HepG2 (cell line): Measurements from ENCODE around the gene OST4.

ENCODE experiments used
- AGO2 ChIP-seq: fragments of 200-400 bp; formaldehyde crosslinking; optimal IDR thresholded peaks from 2 replicates; pipeline ENCODE3; 2017; ENCODE audit warnings: mild to moderate bottlenecking, low read depth, low read length, moderate library complexity
- ASH2L ChIP-seq: fragments of 300-600, 200-600 bp; sonication (generic); IDR thresholded peaks from 2 replicates; pipeline ENCODE4 v1.7.0; 2017; ENCODE audit warnings: low read depth, mild to moderate bottlenecking, moderate library complexity, mixed read lengths, low read length; ENCODE audit not compliant: insufficient read length
- CENPT ChIP-seq: sonication (generic); formaldehyde crosslinking; IDR thresholded peaks from 2 replicates; pipeline ENCODE4 v1.8.0; 2022; ENCODE audit warnings: low read depth, mild to moderate bottlenecking, moderate library complexity, missing genetic modification reagents
- FOXK1 ChIP-seq: sonication (generic); formaldehyde crosslinking; IDR thresholded peaks from 2 replicates; pipeline ENCODE4 v1.4.0; 2020; ENCODE audit warnings: low read depth, missing genetic modification reagents, borderline replicate concordance
- GTF2F1 ChIP-seq: fragments of 150-350 bp; IDR thresholded peaks from 2 replicates; pipeline ENCODE4 v1.6.1; 2014; ENCODE audit warnings: low read length
- PBX3 ChIP-seq: sonication (generic); formaldehyde crosslinking; IDR thresholded peaks from 2 replicates; pipeline ENCODE4 v1.8.1; 2023; ENCODE audit warnings: missing genetic modification reagents, inconsistent platforms, borderline replicate concordance
- RBM39 ChIP-seq: fragments of 200-400 bp; formaldehyde crosslinking; IDR thresholded peaks from one replicate; pipeline ENCODE4 v1.6.1; 2018; ENCODE audit warnings: antibody characterized with exemption, mild to moderate bottlenecking, low read depth, low read length; ENCODE audit not compliant: poor library complexity, severe bottlenecking
- USF2 ChIP-seq, 2 experiments: sonication (generic) in 1 of 2; formaldehyde crosslinking in 1 of 2; IDR thresholded peaks; 2 replicates each; pipeline versions ENCODE4 v1.5.1 to v1.6.1; 2011 to 2020; ENCODE audit warnings: borderline replicate concordance in 1 of 2, low read depth in 1 of 2, low read length in 1 of 2, mild to moderate bottlenecking in 1 of 2, missing genetic modification reagents in 1 of 2, moderate library complexity in 1 of 2
- ZFY ChIP-seq: sonication (generic); formaldehyde crosslinking; IDR thresholded peaks from 2 replicates; pipeline ENCODE4 v1.4.0; 2020; ENCODE audit warnings: missing genetic modification reagents
- ZNF224 ChIP-seq: sonication (generic); formaldehyde crosslinking; IDR thresholded peaks from 2 replicates; pipeline ENCODE4 v1.5.0; 2020; ENCODE audit warnings: mild to moderate bottlenecking, missing genetic modification reagents
- ZNF768 ChIP-seq: sonication (generic); formaldehyde crosslinking; IDR thresholded peaks from 2 replicates; pipeline ENCODE4 v1.4.0; 2020; ENCODE audit warnings: missing genetic modification reagents

- TF ChIP-seq ASH2L (no peak), AGO2 (no peak), PBX3 (CRISPR knock-in tag) (no peak), ZNF768 (CRISPR knock-in tag) (no peak), FOXK1 (CRISPR knock-in tag) (no peak), ZNF224 (CRISPR knock-in tag) (no peak), ZFY (CRISPR knock-in tag) (no peak), CENPT (CRISPR knock-in tag) (no peak), USF2 (IDR thresholded peaks at IDR 0.05; ENCODE audit: low read depth, low read length) (no peak), USF2 (CRISPR knock-in tag; IDR thresholded peaks at IDR 0.05; ENCODE audit: borderline replicate concordance) (no peak), GTF2F1 (no peak), RBM39 (no peak)
Measured at GRCh38 chr2:27039426-27039825, 32.0 kb downstream of the OST4 start.
